Colonic mucosa (tissue), 4 donors: ENCODE data around the gene C1QTNF5. TPM values are rescaled to one million over a fixed set of nuclear protein-coding genes. Genes with fewer than 3 reads are reported as not detected.

Source experiments
- DNase-seq: peaks from one replicate; pipeline ENCODE4 v3.0.0-alpha.2; 2020
- H3K27ac ChIP-seq: fragments of 200-600 bp; one replicate; pipeline ENCODE4 v1.8.0; 2021
- H3K27me3 ChIP-seq: fragments of 200-600 bp; one replicate; pipeline ENCODE4 v1.8.0; 2021
- H3K36me3 ChIP-seq: fragments of 200-600 bp; one replicate; pipeline ENCODE4 v1.8.0; 2021
- H3K4me1 ChIP-seq: fragments of 200-600 bp; one replicate; pipeline ENCODE4 v1.8.0; 2021; ENCODE audit warnings: mild to moderate bottlenecking
- H3K4me3 ChIP-seq: fragments of 200-600 bp; one replicate; pipeline ENCODE4 v1.8.0; 2021
- H3K9ac ChIP-seq, 2 donors: one replicate each; pipeline ENCODE4 v1.7.0; 2013; ENCODE audit warnings: control low read depth in 2 of 2, low read depth in 2 of 2, low read length in 2 of 2
- H3K9me3 ChIP-seq: fragments of 200-600 bp; one replicate; pipeline ENCODE4 v1.8.0; 2021
- intact Hi-C: fragments of 100-400 bp; cut with DNase I; formaldehyde crosslinking; loops from one replicate; pipeline ENCODE4 v1.14.1; 2022
- total RNA-seq, 2 donors: library from RNA; stranded (reverse); fragmentation: NEBNext Ultra II Directional in 1 of 2; extraction: Animal tissue kit (Norgen Biotek cat#: 25700) in 1 of 2; gene quantifications; one replicate each; pipeline ENCODE4 v1.2.1, GENCODE V29; 2021
- TF ChIP-seq, protein P1 (sequence below): fragments of 200-600 bp; IDR thresholded peaks from one replicate; pipeline ENCODE4 v1.8.0; 2022; ENCODE audit warnings: antibody characterized with exemption, mild to moderate bottlenecking
- donor health status: healthy.
- donor health status: DM: no; HTN: no; CAD: no.
- donor health status: DM: no; HTN: no; CAD: no.

The C1QTNF5 gene
- total RNA-seq, 2 donors from 2014 or later, result 5.3 to 8.7 TPM

GRCh38 chr11:119381181-119381988, 40.7 kb upstream of the C1QTNF5 start, which contains the start of gene USP2:
TSS of gene USP2 (minus strand) at chr11:119381690. CDS start at chr11:119373480, 8,210 bp downstream.
- Histone ChIP-seq H3K4me3 (peak within 1 kb of the TSS; percentile 51), H3K27ac (no peak within 1 kb of the TSS), H3K4me1 (no peaks in the 10 kb centered on the region), H3K9me3 (no peaks in the 10 kb centered on the region), H3K36me3 (no peaks in the 10 kb centered on the region), H3K9ac (peak within 1 kb of the TSS; percentile 60 to 68), H3K27me3 (no peaks in the 10 kb centered on the region)
- intact Hi-C loops, result no loop called here
- DNase-seq, result peak; percentile 97
- TF ChIP-seq, protein P1, sequence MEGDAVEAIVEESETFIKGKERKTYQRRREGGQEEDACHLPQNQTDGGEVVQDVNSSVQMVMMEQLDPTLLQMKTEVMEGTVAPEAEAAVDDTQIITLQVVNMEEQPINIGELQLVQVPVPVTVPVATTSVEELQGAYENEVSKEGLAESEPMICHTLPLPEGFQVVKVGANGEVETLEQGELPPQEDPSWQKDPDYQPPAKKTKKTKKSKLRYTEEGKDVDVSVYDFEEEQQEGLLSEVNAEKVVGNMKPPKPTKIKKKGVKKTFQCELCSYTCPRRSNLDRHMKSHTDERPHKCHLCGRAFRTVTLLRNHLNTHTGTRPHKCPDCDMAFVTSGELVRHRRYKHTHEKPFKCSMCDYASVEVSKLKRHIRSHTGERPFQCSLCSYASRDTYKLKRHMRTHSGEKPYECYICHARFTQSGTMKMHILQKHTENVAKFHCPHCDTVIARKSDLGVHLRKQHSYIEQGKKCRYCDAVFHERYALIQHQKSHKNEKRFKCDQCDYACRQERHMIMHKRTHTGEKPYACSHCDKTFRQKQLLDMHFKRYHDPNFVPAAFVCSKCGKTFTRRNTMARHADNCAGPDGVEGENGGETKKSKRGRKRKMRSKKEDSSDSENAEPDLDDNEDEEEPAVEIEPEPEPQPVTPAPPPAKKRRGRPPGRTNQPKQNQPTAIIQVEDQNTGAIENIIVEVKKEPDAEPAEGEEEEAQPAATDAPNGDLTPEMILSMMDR, result peak; percentile 87

GRCh38 chr11:119380827-119381180, 40.1 kb upstream of the C1QTNF5 start:
- Histone ChIP-seq H3K4me1 (no peaks in the 10 kb centered on the region), H3K4me3 (peak overlapping the region; percentile 51), H3K36me3 (no peaks in the 10 kb centered on the region), H3K9ac (peak overlapping the region in 1 of 2 donors; percentile 68), H3K27me3 (no peaks in the 10 kb centered on the region), H3K9me3 (no peaks in the 10 kb centered on the region), H3K27ac (no peak overlapping the region)
- intact Hi-C loops, result no loop called here
- TF ChIP-seq, protein P1, result no peak
- DNase-seq, result no peak

DNA sequence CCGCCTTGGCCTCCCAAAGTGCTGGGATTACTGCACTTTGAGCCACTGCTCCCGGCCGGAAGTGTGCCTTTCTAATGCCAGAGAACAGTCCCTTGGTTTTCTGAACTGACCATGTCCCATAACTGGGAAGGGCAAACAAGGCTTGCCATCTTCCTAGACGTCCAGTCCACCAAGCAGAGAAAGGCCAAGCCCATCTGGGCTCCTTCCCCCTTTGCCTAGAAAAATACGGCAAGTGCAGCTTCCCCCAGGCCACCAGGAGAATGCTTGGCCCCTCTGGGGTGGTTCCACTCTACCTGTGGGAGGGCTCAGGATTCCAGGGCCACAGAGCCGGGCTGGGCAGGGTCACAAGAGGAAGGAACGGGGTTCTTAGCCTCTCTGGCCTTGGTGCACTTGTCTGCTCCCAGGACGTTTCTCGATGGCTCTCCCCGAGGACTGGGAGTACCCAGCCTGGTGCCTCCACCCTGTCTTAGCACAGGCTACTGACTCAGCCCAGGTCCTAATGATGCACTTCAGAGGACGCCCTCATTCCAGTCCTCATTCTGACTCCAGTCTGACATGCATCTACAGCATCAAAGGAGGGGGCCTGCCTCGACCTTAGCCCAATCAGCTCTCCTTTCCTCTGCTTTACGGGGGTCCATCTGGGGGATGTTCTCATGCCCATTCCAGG, 39.6 kb upstream of the C1QTNF5 start:
- Histone ChIP-seq H3K27ac (no peak overlapping the region), H3K27me3 (no peaks in the 10 kb centered on the region), H3K36me3 (no peaks in the 10 kb centered on the region), H3K9ac (no peak overlapping the region), H3K4me3 (no peak overlapping the region), H3K9me3 (no peaks in the 10 kb centered on the region), H3K4me1 (no peaks in the 10 kb centered on the region)
- intact Hi-C loops, result no loop called here
- no peak for DNase-seq
- TF ChIP-seq, protein P1, result no peak

- H3K4me1 ChIP-seq, result no peaks in the 10 kb centered on the region
- no peak overlapping the region for H3K4me3 ChIP-seq
- no peak overlapping the region for H3K27ac ChIP-seq
- H3K36me3 ChIP-seq, result no peaks in the 10 kb centered on the region
- no peaks in the 10 kb centered on the region for H3K27me3 ChIP-seq
- TF ChIP-seq, protein P1, result no peak
- DNase-seq, result no peak
- no peak overlapping the region for H3K9ac ChIP-seq
- intact Hi-C loops, result no loop called here
- no peaks in the 10 kb centered on the region for H3K9me3 ChIP-seq
These were observed 38.3 kb upstream of the C1QTNF5 start for GRCh38 chr11:119378851-119379465.

DNA sequence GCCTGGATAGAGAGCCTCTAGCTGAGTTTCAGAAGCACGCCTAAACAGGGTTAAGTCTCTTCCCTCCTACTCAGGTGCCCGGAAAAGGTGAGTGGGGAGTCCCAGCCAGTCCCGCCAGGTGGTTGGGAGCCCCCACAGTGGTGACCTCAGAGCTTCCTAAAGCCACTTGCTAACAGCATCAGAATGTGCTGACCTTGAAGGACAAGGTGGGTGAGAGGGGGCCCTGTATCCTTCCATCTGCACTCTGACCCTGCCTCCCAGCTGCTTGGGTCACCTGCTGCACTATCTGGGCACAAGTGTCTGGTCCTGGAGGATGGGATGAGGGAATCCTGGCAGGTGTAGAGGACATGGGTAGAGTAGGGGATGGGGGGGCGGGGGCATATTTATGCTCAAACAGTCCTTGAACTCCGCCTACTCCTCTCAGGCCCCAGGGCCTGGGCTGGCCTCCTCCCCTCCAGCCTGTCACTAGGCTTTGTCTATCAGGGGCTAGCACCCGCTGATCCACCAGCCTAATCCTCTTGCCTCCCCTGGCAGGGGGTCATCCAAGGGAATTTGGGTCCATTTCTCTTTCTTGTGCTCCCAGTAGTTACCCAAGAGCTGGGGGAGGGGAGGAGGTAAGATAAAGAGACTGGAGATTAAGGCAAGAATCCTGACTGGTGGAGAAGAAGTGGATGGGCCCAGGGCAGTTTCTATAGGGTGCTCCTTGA, 37.4 kb upstream of the C1QTNF5 start:
- no peaks in the 10 kb centered on the region for H3K27me3 ChIP-seq
- H3K4me3 ChIP-seq, result no peak overlapping the region
- H3K9ac ChIP-seq, result no peak overlapping the region
- H3K4me1 ChIP-seq, result no peaks in the 10 kb centered on the region
- no peak for DNase-seq
- TF ChIP-seq, protein P1, result no peak
- no peak overlapping the region for H3K27ac ChIP-seq
- intact Hi-C loops, result no loop called here
- no peaks in the 10 kb centered on the region for H3K36me3 ChIP-seq
- no peaks in the 10 kb centered on the region for H3K9me3 ChIP-seq
